HT1080 (cell line): ENCODE measurements around the gene ITGA3. TPM values are rescaled to one million over a fixed set of nuclear protein-coding genes. Genes with fewer than 3 reads are reported as not detected.

Source experiments
- total RNA-seq: library from RNA; depleted of rRNA; stranded (reverse); fragments of >200 nt; shearing (Covaris generic); gene quantifications from 2 replicates; pipeline ENCODE4 v1.2.3, GENCODE V29; 2014; rRNA removed

ITGA3 gene
- total RNA-seq, 1 experiment from 2014 or later, result 729 TPM

Other genes with a start within 250 kb of the ITGA3 start
- 0.20 TPM in 1 of 2 replicates, not detected in the other for gene TAC4, start 208.0 kb upstream of the ITGA3 start, total RNA-seq
- gene DLX4, start 86.9 kb upstream of the ITGA3 start, total RNA-seq, result 0.10 and 0.31 TPM in 2 replicates
- 0.13 TPM in 1 of 2 replicates, not detected in the other for gene DLX3, start 60.9 kb upstream of the ITGA3 start, total RNA-seq
- gene PDK2, start 39.2 kb downstream of the ITGA3 start, total RNA-seq, result 3.3 and 3.9 TPM in 2 replicates
- 0.50 TPM in 1 of 2 replicates, not detected in the other for gene SAMD14, start 74.0 kb downstream of the ITGA3 start, total RNA-seq
- 38.7 and 46.4 TPM in 2 replicates for gene PPP1R9B, start 94.6 kb downstream of the ITGA3 start, total RNA-seq
- gene SGCA, start 109.9 kb downstream of the ITGA3 start, total RNA-seq, result not detected in 2 replicates
- 1.3 and 1.4 TPM in 2 replicates for gene COL1A1, start 145.5 kb downstream of the ITGA3 start, total RNA-seq
- 1.7 and 2.5 TPM in 2 replicates for gene TMEM92, start 218.4 kb downstream of the ITGA3 start, total RNA-seq